Esophagus muscularis mucosa (tissue), 4 donors: ENCODE measurements around the gene NEUROD2. TPM values are rescaled to one million over a fixed set of nuclear protein-coding genes. Genes with fewer than 3 reads are reported as not detected.

Source experiments
- DNase-seq: peaks from one replicate; pipeline ENCODE4 v3.0.0-alpha.2; 2017; ENCODE audit errors: extremely low spot score
- H3K27ac ChIP-seq, 4 donors: fragments of 200-600 bp; sonication (generic); replicated peaks in 1 of 4; 1 replicate in 3 of 4; 2 replicates in 1 of 4; pipeline ENCODE4 v1.5.1; 2016 to 2019; ENCODE audit warnings: mild to moderate bottlenecking in 1 of 4
- H3K27me3 ChIP-seq, 4 donors: fragments of 200-600 bp; sonication (generic); one replicate each; pipeline versions ENCODE4 v1.5.1 to v1.6.0; 2016 to 2019
- H3K36me3 ChIP-seq, 4 donors: fragments of 200-600 bp; sonication (generic); one replicate each; pipeline ENCODE4 v1.5.1; 2016 to 2019
- H3K4me1 ChIP-seq, 4 donors: fragments of 200-600 bp; sonication (generic); one replicate each; pipeline ENCODE4 v1.5.1; 2016 to 2019
- H3K4me3 ChIP-seq, 4 donors: fragments of 200-600 bp; sonication (generic); 1 replicate in 2 of 4; 2 replicates in 2 of 4; pipeline ENCODE4 v1.5.1; 2016 to 2019; ENCODE audit warnings: mild to moderate bottlenecking in 4 of 4, moderate library complexity in 1 of 4
- H3K9me3 ChIP-seq, 4 donors: fragments of 200-600 bp; sonication (generic); 1 replicate in 3 of 4; 2 replicates in 1 of 4; pipeline ENCODE4 v1.5.1; 2016 to 2019
- EP300 ChIP-seq: sonication (generic); formaldehyde crosslinking; IDR thresholded peaks from one replicate; pipeline ENCODE4 v1.6.1; 2017; ENCODE audit warnings: antibody characterized with exemption
- POLR2A ChIP-seq: fragments of 450-650 bp; IDR thresholded peaks from one replicate; pipeline ENCODE4 v1.6.1; 2017; ENCODE audit warnings: antibody characterized with exemption, moderate library complexity, mild to moderate bottlenecking, low read depth
- POLR2AphosphoS5 ChIP-seq, 2 donors: sonication (generic); formaldehyde crosslinking; IDR thresholded peaks; one replicate each; pipeline ENCODE4 v1.6.1; 2017; ENCODE audit warnings: antibody characterized with exemption in 2 of 2
- WGBS: methylation state at CpG from one replicate; pipeline ENCODE4 v1.1.5; 2018; 5-methylcytosine and 5-hydroxymethylcytosine counted together
- intact Hi-C: fragments of 100-400 bp; cut with DNase I; formaldehyde crosslinking; loops from one replicate; pipeline ENCODE4 v1.15.1; 2023
- total RNA-seq, 4 donors: library from RNA; depleted of rRNA; stranded (reverse); fragments of >200 nt; gene quantifications; one replicate each; pipeline versions ENCODE4 v1.1.0 to v1.2.1, GENCODE V29; 2016
- TF ChIP-seq, protein P1 (sequence below), 3 experiments: fragments of 200-600 bp in 2 of 3; fragments of 450-650 bp in 1 of 3; sonication (generic) in 2 of 3; IDR thresholded peaks; one replicate each; pipeline ENCODE4 v1.5.1; 2017 to 2019; ENCODE audit warnings: antibody characterized with exemption in 3 of 3, mild to moderate bottlenecking in 2 of 3, moderate library complexity in 1 of 3

NEUROD2 gene
- total RNA-seq, 4 donors from 2014 or later = not detected

- no peak for TF ChIP-seq POLR2AphosphoS5 (IDR thresholded peaks at IDR 0.05)
- TF ChIP-seq, protein P1, sequence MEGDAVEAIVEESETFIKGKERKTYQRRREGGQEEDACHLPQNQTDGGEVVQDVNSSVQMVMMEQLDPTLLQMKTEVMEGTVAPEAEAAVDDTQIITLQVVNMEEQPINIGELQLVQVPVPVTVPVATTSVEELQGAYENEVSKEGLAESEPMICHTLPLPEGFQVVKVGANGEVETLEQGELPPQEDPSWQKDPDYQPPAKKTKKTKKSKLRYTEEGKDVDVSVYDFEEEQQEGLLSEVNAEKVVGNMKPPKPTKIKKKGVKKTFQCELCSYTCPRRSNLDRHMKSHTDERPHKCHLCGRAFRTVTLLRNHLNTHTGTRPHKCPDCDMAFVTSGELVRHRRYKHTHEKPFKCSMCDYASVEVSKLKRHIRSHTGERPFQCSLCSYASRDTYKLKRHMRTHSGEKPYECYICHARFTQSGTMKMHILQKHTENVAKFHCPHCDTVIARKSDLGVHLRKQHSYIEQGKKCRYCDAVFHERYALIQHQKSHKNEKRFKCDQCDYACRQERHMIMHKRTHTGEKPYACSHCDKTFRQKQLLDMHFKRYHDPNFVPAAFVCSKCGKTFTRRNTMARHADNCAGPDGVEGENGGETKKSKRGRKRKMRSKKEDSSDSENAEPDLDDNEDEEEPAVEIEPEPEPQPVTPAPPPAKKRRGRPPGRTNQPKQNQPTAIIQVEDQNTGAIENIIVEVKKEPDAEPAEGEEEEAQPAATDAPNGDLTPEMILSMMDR (IDR thresholded peaks at IDR 0.05) = no peak
- no peak for TF ChIP-seq EP300
- TF ChIP-seq POLR2A = no peak
- H3K9me3 ChIP-seq = no peaks in the 10 kb centered on the region
- H3K27me3 ChIP-seq = peaks cover 3 to 99% (median 42%) of the 10 kb centered on the region in 4 donors
- H3K4me1 ChIP-seq = peaks cover 30 to 40% (median 38%) of the 10 kb centered on the region in 4 donors
- no peak overlapping the region for H3K4me3 ChIP-seq
- H3K27ac ChIP-seq = no peak overlapping the region
- H3K36me3 ChIP-seq = no peaks in the 10 kb centered on the region
- DNase-seq = no peak
- intact Hi-C loops = no loop called here
- 88% methylated on average over 4 of the region's 4 CpGs for WGBS
These were observed 1.8 kb upstream of the NEUROD2 start for GRCh38 chr17:39609416-39610025.

DNA sequence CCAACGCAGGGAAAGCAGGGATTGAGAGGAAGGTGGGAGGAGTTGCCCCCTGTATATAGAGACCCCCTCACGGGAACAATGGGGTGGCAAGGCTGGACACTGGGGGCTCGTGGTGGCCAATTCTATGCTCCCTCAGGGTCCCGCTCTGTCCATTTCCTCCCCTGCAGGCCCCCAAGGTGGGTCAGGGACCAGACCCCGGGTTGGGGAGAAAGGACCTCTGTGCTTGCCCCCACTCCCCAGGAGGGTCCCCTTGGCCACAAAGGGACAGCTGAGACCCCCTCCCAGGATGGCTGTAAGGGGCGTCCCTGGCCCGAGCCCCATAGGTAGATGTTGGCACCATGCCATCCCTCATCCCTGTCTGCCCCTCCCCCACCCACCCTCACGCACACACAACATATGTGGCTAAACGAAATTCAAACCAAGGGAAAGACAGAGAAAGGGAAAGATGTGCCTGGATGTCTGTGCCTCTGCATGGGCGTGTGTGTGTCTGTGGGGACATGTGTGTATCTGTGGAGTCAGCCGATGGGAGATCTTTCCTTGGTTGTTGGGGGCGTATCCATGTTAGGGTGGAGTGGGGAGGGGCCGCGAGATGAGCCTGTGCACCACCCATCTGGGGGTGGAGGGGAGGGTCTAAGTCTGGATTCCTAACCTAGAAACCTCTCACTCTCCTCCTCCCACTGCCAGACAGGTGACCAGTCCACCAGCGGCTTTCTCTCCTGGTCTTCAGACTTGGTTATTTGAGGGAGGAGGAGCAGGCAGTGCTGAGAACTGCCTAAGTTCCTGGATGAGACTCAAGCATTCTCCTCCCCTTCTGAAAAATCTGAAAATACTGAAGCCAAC lies 642 bp upstream of the NEUROD2 start:
- WGBS = 13% methylated on average over 13 of the region's 15 CpGs
- no peak for DNase-seq
- H3K9me3 ChIP-seq = no peaks in the 10 kb centered on the region
- H3K36me3 ChIP-seq = no peaks in the 10 kb centered on the region
- intact Hi-C loops = no loop called here
- H3K4me3 ChIP-seq = no peak overlapping the region
- H3K27me3 ChIP-seq = peaks cover 3 to 99% (median 54%) of the 10 kb centered on the region in 4 donors
- no peak overlapping the region for H3K27ac ChIP-seq
- TF ChIP-seq POLR2A = no peak
- TF ChIP-seq, protein P1 (IDR thresholded peaks at IDR 0.05) = no peak
- no peak for TF ChIP-seq EP300
- no peak for TF ChIP-seq POLR2AphosphoS5 (IDR thresholded peaks at IDR 0.05)
- peaks cover 30 to 50% (median 42%) of the 10 kb centered on the region in 4 donors for H3K4me1 ChIP-seq

DNA sequence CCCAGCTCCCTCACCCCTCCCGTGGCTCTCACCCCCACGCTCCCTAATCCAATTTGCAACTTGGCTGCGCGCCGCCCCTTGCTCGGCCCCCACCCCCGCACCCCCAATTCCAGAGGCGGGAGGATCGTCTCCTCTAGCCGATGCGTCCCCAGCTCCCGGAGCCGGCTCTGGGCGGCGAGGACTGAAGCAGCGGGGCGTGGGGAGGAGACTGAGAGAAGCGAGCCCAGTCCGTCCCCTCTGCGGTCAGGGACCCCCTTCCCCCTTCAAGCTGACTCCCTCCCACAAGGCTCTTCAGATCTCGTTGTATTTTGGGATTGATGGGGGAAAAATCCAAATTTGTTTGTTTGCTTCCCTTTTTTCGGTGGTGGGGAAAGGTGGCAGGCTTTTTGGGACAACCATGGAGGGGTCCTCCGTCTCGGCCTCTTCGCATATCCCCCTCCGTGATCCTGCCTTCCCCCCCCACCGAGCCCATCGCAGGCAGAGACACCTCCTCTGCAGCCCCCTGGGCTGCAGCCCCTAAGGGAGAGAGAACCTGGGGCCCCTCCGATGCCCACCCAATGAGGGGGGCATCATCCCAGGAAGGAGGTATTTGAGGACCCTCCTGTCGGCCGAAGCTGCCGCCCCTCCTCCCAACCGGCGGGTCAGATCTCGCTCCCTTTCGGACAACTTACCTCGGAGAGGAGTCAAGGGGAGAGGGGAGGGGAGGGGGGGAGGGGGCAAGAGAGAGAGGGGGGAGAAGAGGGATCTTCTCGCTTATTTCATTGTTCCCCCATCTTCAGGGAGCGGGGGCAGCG lies 466 bp downstream of the NEUROD2 start:
- H3K4me1 ChIP-seq = peaks cover 30 to 50% (median 42%) of the 10 kb centered on the region in 4 donors
- DNase-seq = no peak
- H3K4me3 ChIP-seq = peak overlapping the region; percentile 27 to 42 (median 32)
- TF ChIP-seq, protein P1 (IDR thresholded peaks at IDR 0.05) = no peak
- TF ChIP-seq POLR2A = no peak
- TF ChIP-seq EP300 = no peak
- intact Hi-C loops = no loop called here
- H3K27ac ChIP-seq = no peak overlapping the region
- peaks cover 3 to 99% (median 64%) of the 10 kb centered on the region in 4 donors for H3K27me3 ChIP-seq
- no peaks in the 10 kb centered on the region for H3K36me3 ChIP-seq
- under 1% methylated on average over 26 of the region's 40 CpGs for WGBS
- no peaks in the 10 kb centered on the region for H3K9me3 ChIP-seq

GRCh38 chr17:39606434-39607056 lies 1.2 kb downstream of the NEUROD2 start:
- no peaks in the 10 kb centered on the region for H3K9me3 ChIP-seq
- 2% methylated on average over 21 of the region's 66 CpGs for WGBS
- no peak overlapping the region for H3K27ac ChIP-seq
- peaks cover 30 to 50% (median 42%) of the 10 kb centered on the region in 4 donors for H3K4me1 ChIP-seq
- peaks cover 3 to 99% (median 70%) of the 10 kb centered on the region in 4 donors for H3K27me3 ChIP-seq
- H3K36me3 ChIP-seq = no peaks in the 10 kb centered on the region
- no peak for DNase-seq
- peak overlapping the region; percentile 27 to 42 (median 32) for H3K4me3 ChIP-seq
- intact Hi-C loops = no loop called here
- TF ChIP-seq EP300 = no peak
- no peak for TF ChIP-seq POLR2A
- TF ChIP-seq, protein P1 (IDR thresholded peaks at IDR 0.05) = no peak
- TF ChIP-seq POLR2AphosphoS5 (IDR thresholded peaks at IDR 0.05) = no peak
